Neural progenitor cell (in vitro differentiated cells): ENCODE results near the gene PAPLN. TPM values are rescaled to one million over a fixed set of nuclear protein-coding genes. Genes with fewer than 3 reads are reported as not detected.

Experiments
- DNase-seq: peaks from one replicate; pipeline ENCODE4 v3.0.0-alpha.2; 2016; ENCODE audit warnings: low spot score
- H2AFZ ChIP-seq: fragments of 200-600 bp; sonication (generic); replicated peaks from 2 replicates; pipeline ENCODE4 v1.6.1; 2016; ENCODE audit warnings: antibody characterized with exemption
- H3F3A ChIP-seq: fragments of 200-600 bp; sonication (generic); 2 replicates; pipeline ENCODE4 v1.6.1; 2016; ENCODE audit warnings: antibody characterized with exemption, low read depth
- H3K27ac ChIP-seq: fragments of 200-600 bp; sonication (generic); 2 replicates; pipeline ENCODE4 v1.5.1; 2016; ENCODE audit warnings: mild to moderate bottlenecking
- H3K27me3 ChIP-seq: fragments of 200-600 bp; sonication (generic); 2 replicates; pipeline ENCODE4 v1.6.1; 2016; ENCODE audit warnings: mild to moderate bottlenecking, moderate library complexity
- H3K36me3 ChIP-seq: fragments of 200-600 bp; sonication (generic); 2 replicates; pipeline ENCODE4 v1.5.1; 2016
- H3K4me1 ChIP-seq: fragments of 200-600 bp; sonication (generic); 2 replicates; pipeline ENCODE4 v1.6.1; 2016; ENCODE audit warnings: mixed run types
- H3K4me2 ChIP-seq: fragments of 200-600 bp; sonication (generic); 2 replicates; pipeline ENCODE4 v1.6.1; 2016
- H3K4me3 ChIP-seq: fragments of 200-600 bp; sonication (generic); 2 replicates; pipeline ENCODE4 v1.5.1; 2016
- H3K79me2 ChIP-seq: fragments of 200-600 bp; sonication (generic); 2 replicates; pipeline ENCODE4 v1.6.1; 2016; ENCODE audit warnings: low read depth
- H3K9ac ChIP-seq: fragments of 200-600 bp; sonication (generic); 2 replicates; pipeline ENCODE4 v1.6.1; 2016
- H3K9me3 ChIP-seq: fragments of 200-600 bp; sonication (generic); 2 replicates; pipeline ENCODE4 v1.5.1; 2016; ENCODE audit warnings: low read depth
- H4K20me1 ChIP-seq: fragments of 200-600 bp; sonication (generic); 2 replicates; pipeline ENCODE4 v1.6.1; 2016; ENCODE audit warnings: low read depth
- H3K27ac Mint-ChIP-seq: 3 replicates; pipeline ENCODE4 v1.8.0; 2021; ENCODE audit warnings: mixed read lengths
- H3K27me3 Mint-ChIP-seq: 2 replicates; pipeline ENCODE4 v1.8.0; 2022; ENCODE audit warnings: low read depth, mild to moderate bottlenecking, inconsistent platforms, moderate library complexity, mixed read lengths; ENCODE audit not compliant: insufficient read depth
- H3K36me3 Mint-ChIP-seq: 3 replicates; pipeline ENCODE4 v1.8.0; 2021; ENCODE audit warnings: mixed read lengths
- H3K4me1 Mint-ChIP-seq: 3 replicates; pipeline ENCODE4 v1.8.0; 2021; ENCODE audit warnings: mixed read lengths
- H3K4me3 Mint-ChIP-seq: 3 replicates; pipeline ENCODE4 v1.8.0; 2021; ENCODE audit warnings: mild to moderate bottlenecking, moderate library complexity, mixed read lengths
- H3K9me3 Mint-ChIP-seq: 3 replicates; pipeline ENCODE4 v1.8.0; 2020; ENCODE audit warnings: mixed read lengths
- EZH2 ChIP-seq: fragments of 200-600 bp; sonication (generic); IDR thresholded peaks from 2 replicates; pipeline ENCODE4 v1.6.1; 2017; ENCODE audit warnings: antibody characterized with exemption, mild to moderate bottlenecking, moderate library complexity
- EZH2phosphoT487 ChIP-seq: fragments of 200-600 bp; sonication (generic); IDR thresholded peaks from 2 replicates; pipeline ENCODE4 v1.6.1; 2017; ENCODE audit warnings: antibody characterized with exemption
- total RNA-seq: library from RNA; depleted of rRNA; stranded (reverse); fragments of >200 nt; gene quantifications from 2 replicates; pipeline ENCODE4 v1.2.3, GENCODE V29; 2015; ENCODE audit warnings: low replicate concordance
- TF ChIP-seq, protein P1 (sequence below): fragments of 200-600 bp; sonication (generic); IDR thresholded peaks from 2 replicates; pipeline ENCODE4 v1.5.1; 2017; ENCODE audit warnings: antibody characterized with exemption, mild to moderate bottlenecking

The PAPLN gene
- total RNA-seq, 1 donor from 2014 or later, result 17.3 TPM

DNA sequence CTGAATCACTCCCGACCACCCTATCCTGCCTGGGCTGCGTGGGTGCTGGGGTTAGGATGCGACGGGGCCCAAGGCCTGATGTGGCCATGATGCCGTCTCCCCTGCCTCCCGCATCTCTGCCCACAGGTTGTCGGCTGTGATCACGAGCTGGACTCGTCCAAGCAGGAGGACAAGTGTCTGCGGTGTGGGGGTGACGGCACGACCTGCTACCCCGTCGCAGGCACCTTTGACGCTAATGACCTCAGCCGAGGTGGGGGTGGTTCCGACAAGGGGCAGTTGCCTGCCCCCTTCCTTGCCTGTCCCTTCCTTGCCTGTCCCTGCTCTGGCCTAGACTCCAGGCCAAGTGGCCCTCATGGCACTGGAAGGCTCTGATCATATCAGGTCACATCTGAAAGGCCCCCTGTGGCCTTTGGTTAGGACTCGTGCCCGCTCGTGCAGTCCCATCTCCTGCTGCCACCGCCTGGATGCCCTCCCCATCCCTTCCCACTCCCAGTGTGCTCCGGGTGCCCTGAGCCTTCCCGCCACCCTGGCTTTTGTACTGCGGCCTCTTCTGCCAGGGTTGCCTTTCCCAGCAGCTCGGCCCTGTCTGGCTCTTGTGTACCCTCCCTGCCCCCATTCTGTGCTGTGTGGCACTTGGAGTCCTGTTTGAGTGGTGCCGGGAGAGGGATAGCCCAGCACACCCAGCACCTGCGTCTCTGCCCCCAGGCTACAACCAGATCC lies 13.6 kb downstream of the PAPLN start:
- Mint-ChIP-seq H3K36me3 (no peaks in the 10 kb centered on the region), H3K4me1 (peaks cover 16% of the 10 kb centered on the region), H3K27me3 (peaks cover 3% of the 10 kb centered on the region), H3K4me3 (no peak overlapping the region), H3K9me3 (no peaks in the 10 kb centered on the region), H3K27ac (no peak overlapping the region)
- Histone ChIP-seq H3K4me3 (no peak overlapping the region), H3K79me2 (no peaks in the 10 kb centered on the region), H3F3A (no peaks in the 10 kb centered on the region), H3K36me3 (no peaks in the 10 kb centered on the region), H3K9ac (no peak overlapping the region), H3K4me1 (no peaks in the 10 kb centered on the region), H3K4me2 (no peak overlapping the region), H3K27ac (no peak overlapping the region), H4K20me1 (no peaks in the 10 kb centered on the region), H2AFZ (no peak overlapping the region), H3K27me3 (no peaks in the 10 kb centered on the region), H3K9me3 (no peaks in the 10 kb centered on the region)
- no peak for DNase-seq
- TF ChIP-seq, protein P1, sequence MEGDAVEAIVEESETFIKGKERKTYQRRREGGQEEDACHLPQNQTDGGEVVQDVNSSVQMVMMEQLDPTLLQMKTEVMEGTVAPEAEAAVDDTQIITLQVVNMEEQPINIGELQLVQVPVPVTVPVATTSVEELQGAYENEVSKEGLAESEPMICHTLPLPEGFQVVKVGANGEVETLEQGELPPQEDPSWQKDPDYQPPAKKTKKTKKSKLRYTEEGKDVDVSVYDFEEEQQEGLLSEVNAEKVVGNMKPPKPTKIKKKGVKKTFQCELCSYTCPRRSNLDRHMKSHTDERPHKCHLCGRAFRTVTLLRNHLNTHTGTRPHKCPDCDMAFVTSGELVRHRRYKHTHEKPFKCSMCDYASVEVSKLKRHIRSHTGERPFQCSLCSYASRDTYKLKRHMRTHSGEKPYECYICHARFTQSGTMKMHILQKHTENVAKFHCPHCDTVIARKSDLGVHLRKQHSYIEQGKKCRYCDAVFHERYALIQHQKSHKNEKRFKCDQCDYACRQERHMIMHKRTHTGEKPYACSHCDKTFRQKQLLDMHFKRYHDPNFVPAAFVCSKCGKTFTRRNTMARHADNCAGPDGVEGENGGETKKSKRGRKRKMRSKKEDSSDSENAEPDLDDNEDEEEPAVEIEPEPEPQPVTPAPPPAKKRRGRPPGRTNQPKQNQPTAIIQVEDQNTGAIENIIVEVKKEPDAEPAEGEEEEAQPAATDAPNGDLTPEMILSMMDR, result no peak
- no peak for TF ChIP-seq EZH2
- TF ChIP-seq EZH2phosphoT487, result no peak

DNA sequence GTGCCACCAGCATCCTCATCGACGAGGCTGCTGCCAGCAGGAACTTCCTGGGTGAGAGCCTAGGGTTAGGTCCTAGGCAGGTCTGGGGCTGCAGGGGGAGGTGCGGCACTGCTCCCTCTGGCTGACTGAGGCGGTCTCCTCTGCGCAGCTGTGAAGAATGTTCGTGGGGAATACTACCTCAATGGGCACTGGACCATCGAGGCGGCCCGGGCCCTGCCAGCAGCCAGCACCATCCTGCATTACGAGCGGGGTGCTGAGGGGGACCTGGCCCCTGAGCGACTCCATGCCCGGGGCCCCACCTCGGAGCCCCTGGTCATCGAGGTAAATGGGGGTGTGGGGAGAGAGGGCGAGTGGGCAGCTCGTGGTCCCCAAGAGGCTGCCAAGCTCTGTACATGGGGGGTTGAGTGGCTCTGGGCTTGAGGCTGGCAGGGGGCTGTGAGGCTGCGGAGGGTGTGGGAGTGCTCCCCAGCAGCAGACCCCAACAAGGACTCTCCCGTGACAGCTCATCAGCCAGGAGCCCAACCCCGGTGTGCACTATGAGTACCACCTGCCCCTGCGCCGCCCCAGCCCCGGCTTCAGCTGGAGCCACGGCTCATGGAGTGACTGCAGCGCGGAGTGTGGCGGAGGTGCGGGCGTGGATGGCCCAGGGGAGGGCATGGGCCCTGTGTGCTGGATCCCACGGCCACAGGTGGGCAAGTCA lies 14.4 kb downstream of the PAPLN start:
- Mint-ChIP-seq H3K27me3 (peaks cover 3% of the 10 kb centered on the region), H3K4me1 (peaks cover 16% of the 10 kb centered on the region), H3K4me3 (no peak overlapping the region), H3K36me3 (no peaks in the 10 kb centered on the region), H3K9me3 (no peaks in the 10 kb centered on the region), H3K27ac (no peak overlapping the region)
- Histone ChIP-seq H3K4me2 (no peak overlapping the region), H4K20me1 (no peaks in the 10 kb centered on the region), H3K27me3 (no peaks in the 10 kb centered on the region), H3K4me1 (no peaks in the 10 kb centered on the region), H3K79me2 (no peaks in the 10 kb centered on the region), H3K4me3 (no peak overlapping the region), H2AFZ (no peak overlapping the region), H3K36me3 (no peaks in the 10 kb centered on the region), H3F3A (no peaks in the 10 kb centered on the region), H3K9ac (no peak overlapping the region), H3K9me3 (no peaks in the 10 kb centered on the region), H3K27ac (no peak overlapping the region)
- no peak for DNase-seq
- TF ChIP-seq EZH2 (no peak), EZH2phosphoT487 (no peak)
- TF ChIP-seq, protein P1, result no peak

DNA sequence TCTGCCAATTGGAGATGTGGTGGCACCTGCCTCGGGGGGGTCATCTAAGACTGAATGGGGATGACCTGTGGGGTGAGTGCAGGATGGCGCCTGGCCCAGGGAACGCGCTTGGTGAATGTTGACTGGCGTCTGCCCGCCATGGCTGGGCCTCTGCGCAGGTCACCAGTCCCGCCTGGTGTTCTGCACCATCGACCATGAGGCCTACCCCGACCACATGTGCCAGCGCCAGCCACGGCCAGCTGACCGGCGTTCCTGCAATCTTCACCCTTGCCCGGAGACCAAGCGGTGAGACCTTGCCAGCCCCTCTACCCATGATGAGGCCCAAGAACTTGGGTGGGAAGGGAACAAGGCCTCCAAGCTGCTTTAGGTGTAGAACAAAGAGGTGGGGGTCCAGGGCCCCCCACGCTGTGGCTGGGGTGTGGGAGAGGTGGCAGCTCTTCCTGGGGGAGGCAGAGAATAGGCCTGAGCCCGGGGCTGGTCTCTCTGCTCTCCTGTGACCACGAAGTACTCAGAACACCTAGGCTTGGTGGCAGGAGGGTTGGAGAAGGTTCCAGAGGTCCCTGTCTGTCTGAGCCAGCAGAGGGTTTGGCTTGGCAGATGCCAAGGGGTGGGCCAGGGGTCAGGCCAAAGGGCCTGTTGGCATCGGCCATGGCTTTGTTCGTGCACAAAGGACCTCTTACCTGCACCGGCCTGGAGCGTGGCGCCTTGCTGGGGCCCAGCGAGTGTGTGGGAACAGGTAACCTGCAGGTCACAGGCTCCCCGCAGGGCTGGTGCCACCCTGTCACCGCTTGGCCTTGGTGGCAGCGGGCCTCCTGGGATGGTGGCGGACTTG lies 15.4 kb downstream of the PAPLN start:
- Mint-ChIP-seq H3K4me3 (no peak overlapping the region), H3K27me3 (no peaks in the 10 kb centered on the region), H3K36me3 (no peaks in the 10 kb centered on the region), H3K27ac (no peak overlapping the region), H3K4me1 (peaks cover 11% of the 10 kb centered on the region), H3K9me3 (no peaks in the 10 kb centered on the region)
- no peaks in the 10 kb centered on the region for H4K20me1 ChIP-seq
- H3K27me3 ChIP-seq, result no peaks in the 10 kb centered on the region
- no peak overlapping the region for H3K9ac ChIP-seq
- no peak overlapping the region for H3K4me2 ChIP-seq
- no peak overlapping the region for H3K27ac ChIP-seq
- H3K9me3 ChIP-seq, result no peaks in the 10 kb centered on the region
- TF ChIP-seq, protein P1, result no peak
- TF ChIP-seq EZH2 (no peak), EZH2phosphoT487 (no peak)
- H3K4me3 ChIP-seq, result no peak overlapping the region
- no peaks in the 10 kb centered on the region for H3K36me3 ChIP-seq
- H3K79me2 ChIP-seq, result no peaks in the 10 kb centered on the region
- H2AFZ ChIP-seq, result no peak overlapping the region
- H3F3A ChIP-seq, result no peaks in the 10 kb centered on the region
- DNase-seq, result no peak
- H3K4me1 ChIP-seq, result no peaks in the 10 kb centered on the region
